Duodenal mucosa (tissue), 2 donors: Measurements from ENCODE around the gene APLP2.

ENCODE experiments used
- H3K27ac ChIP-seq: one replicate; pipeline ENCODE4 v1.7.0; 2013; ENCODE audit warnings: low read depth, low read length
- H3K27me3 ChIP-seq, 2 donors: one replicate each; pipeline ENCODE4 v1.7.0; 2013; ENCODE audit warnings: low read length in 2 of 2, control low read depth in 1 of 2; ENCODE audit not compliant: insufficient read depth in 2 of 2, control insufficient read depth in 1 of 2
- H3K36me3 ChIP-seq, 2 donors: one replicate each; pipeline ENCODE4 v1.7.0; 2013; ENCODE audit warnings: low read length in 2 of 2, control low read depth in 1 of 2; ENCODE audit not compliant: insufficient read depth in 2 of 2, control insufficient read depth in 1 of 2
- H3K4me1 ChIP-seq, 2 donors: one replicate each; pipeline ENCODE4 v1.7.0; 2013; ENCODE audit warnings: low read length in 2 of 2, control low read depth in 1 of 2; ENCODE audit not compliant: insufficient read depth in 2 of 2, control insufficient read depth in 1 of 2
- H3K4me3 ChIP-seq, 2 donors: one replicate each; pipeline ENCODE4 v1.7.0; 2013; ENCODE audit warnings: low read length in 2 of 2, low read depth in 1 of 2
- H3K9ac ChIP-seq, 2 donors: one replicate each; pipeline ENCODE4 v1.7.0; 2013; ENCODE audit warnings: low read length in 2 of 2, low read depth in 1 of 2
- H3K9me3 ChIP-seq, 2 donors: one replicate each; pipeline ENCODE4 v1.7.0; 2013; ENCODE audit warnings: low read length in 2 of 2, control low read depth in 1 of 2; ENCODE audit not compliant: control insufficient read depth in 1 of 2

The APLP2 gene

DNA sequence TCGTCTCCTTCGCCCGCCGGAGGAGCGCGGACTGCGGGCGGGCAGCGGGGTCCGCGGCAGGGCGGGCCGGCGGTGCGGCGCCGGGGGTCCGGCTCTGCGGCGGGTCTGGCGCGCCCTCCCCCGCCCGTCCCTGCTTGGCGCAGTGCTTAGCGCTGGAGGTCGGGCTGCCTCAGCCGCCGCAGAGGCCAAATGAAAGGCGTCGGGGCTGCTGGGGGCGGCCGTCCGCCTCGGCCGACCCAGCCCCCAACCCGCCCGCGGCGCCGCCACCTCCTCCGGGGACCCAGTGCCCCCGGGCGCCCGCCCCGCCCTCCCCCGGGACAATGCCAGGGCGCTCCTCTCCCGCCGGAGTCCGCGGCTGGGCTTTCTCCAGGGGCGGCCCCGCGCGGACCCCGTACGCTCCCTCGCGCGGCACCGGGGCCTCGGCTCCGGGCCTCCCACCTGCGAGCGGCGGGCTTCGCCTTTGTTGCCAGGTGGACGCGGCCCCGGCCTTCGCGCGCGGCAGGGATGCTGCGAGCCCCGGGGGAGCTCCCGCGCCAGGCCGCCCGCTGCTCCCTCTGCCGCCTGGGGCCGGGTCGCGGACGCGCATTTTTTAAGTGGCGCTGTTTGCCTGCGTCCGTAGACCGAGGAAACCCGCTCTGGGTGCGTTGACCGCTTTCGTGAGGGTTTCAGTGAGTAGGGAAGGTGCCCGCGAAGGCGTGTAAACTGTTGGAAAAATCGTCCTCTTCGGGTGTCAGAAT, 583 bp downstream of the APLP2 start:
- H3K4me1 ChIP-seq, result peaks cover 26 to 29% of the 10 kb centered on the region in 2 donors
- H3K27ac ChIP-seq, result peak overlapping the region; percentile 91
- no peaks in the 10 kb centered on the region for H3K36me3 ChIP-seq
- peak overlapping the region; percentile 66 to 84 for H3K9ac ChIP-seq
- no peaks in the 10 kb centered on the region for H3K27me3 ChIP-seq
- H3K9me3 ChIP-seq, result no peaks in the 10 kb centered on the region
- peak overlapping the region; percentile 66 to 82 for H3K4me3 ChIP-seq

- Histone ChIP-seq H3K9ac (peak overlapping the region; percentile 52 to 66), H3K36me3 (no peaks in the 10 kb centered on the region), H3K4me3 (peak overlapping the region; percentile 66 to 82), H3K9me3 (no peaks in the 10 kb centered on the region), H3K27me3 (no peaks in the 10 kb centered on the region), H3K27ac (peak overlapping the region; percentile 91), H3K4me1 (peaks cover 26 to 29% of the 10 kb centered on the region in 2 donors)
These were observed 1.1 kb downstream of the APLP2 start for GRCh38 chr11:130070846-130071200.

GRCh38 chr11:130071211-130071712, 1.6 kb downstream of the APLP2 start:
- H3K9ac ChIP-seq, result peak overlapping the region; percentile 52 to 66
- no peaks in the 10 kb centered on the region for H3K9me3 ChIP-seq
- H3K4me1 ChIP-seq, result peaks cover 26 to 28% of the 10 kb centered on the region in 2 donors
- H3K36me3 ChIP-seq, result no peaks in the 10 kb centered on the region
- no peak overlapping the region for H3K27ac ChIP-seq
- peak overlapping the region; percentile 66 to 82 for H3K4me3 ChIP-seq
- H3K27me3 ChIP-seq, result no peaks in the 10 kb centered on the region

- Histone ChIP-seq H3K27ac (no peak overlapping the region), H3K9ac (no peak overlapping the region), H3K4me3 (no peak overlapping the region), H3K36me3 (no peaks in the 10 kb centered on the region), H3K4me1 (peaks cover 14 to 16% of the 10 kb centered on the region in 2 donors), H3K9me3 (no peaks in the 10 kb centered on the region), H3K27me3 (no peaks in the 10 kb centered on the region)
These were observed 5.0 kb downstream of the APLP2 start for GRCh38 chr11:130074736-130075135.

DNA sequence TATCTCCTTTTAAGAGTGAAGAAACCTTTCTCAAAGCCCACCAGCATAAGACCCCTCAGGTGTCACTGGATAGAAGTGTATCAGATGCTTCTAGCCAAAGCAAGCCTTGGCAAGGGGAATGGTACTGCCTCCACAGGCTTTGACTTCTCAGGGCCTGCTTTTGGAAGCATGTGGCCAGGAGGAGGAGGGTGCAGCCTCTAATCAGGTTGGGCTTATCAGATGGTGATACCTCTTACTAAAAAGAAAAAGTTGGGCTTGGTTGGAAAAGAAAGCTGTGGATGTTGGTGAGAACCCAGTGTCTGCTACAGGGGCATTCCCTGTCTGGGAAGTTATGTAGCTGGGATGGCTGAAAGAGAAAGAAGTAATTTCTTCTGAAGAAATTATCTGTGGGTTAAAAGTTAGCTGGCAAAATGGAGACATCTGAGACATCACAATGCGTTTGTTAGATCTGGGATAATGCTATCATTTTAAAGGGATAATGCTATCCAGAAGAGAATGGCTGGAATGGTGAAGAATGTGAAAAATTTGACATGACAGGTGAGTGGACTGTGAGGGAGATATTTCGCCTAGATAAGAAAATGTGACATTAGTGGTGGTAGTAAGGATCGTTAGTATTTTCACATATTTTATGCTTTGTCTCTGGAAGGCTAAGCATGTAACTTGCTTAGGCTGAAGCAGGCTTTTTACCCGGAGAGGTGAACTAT, 7.2 kb downstream of the APLP2 start:
- no peak overlapping the region for H3K9ac ChIP-seq
- peaks cover 5 to 9% of the 10 kb centered on the region in 2 donors for H3K4me1 ChIP-seq
- H3K4me3 ChIP-seq, result no peak overlapping the region
- H3K9me3 ChIP-seq, result no peaks in the 10 kb centered on the region
- no peaks in the 10 kb centered on the region for H3K27me3 ChIP-seq
- H3K27ac ChIP-seq, result no peak overlapping the region
- no peaks in the 10 kb centered on the region for H3K36me3 ChIP-seq

DNA sequence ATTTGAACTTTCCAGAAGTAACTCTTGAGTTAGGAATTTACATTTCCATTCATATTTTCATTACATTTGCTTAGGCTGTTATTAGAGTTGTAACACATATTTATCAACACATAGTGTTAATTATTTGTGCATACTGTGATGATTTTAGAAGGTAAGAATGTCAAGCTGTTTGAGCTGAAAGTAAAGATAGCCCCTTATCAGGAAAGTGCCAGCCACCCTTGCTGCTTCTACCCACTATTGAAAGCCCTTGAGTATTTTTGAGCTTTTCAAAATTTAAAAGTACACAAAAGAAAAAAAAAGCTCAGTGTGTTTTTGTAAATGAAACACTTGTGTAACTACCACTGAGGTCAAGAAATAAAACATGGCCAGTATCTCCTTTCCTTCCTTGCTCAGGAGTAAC, 8.0 kb downstream of the APLP2 start:
- H3K4me3 ChIP-seq, result no peak overlapping the region
- no peaks in the 10 kb centered on the region for H3K9me3 ChIP-seq
- H3K36me3 ChIP-seq, result peaks cover 0 to 4% of the 10 kb centered on the region in 2 donors
- no peaks in the 10 kb centered on the region for H3K27me3 ChIP-seq
- H3K4me1 ChIP-seq, result peaks cover 0 to 1% of the 10 kb centered on the region in 2 donors
- H3K27ac ChIP-seq, result no peak overlapping the region
- H3K9ac ChIP-seq, result no peak overlapping the region

DNA sequence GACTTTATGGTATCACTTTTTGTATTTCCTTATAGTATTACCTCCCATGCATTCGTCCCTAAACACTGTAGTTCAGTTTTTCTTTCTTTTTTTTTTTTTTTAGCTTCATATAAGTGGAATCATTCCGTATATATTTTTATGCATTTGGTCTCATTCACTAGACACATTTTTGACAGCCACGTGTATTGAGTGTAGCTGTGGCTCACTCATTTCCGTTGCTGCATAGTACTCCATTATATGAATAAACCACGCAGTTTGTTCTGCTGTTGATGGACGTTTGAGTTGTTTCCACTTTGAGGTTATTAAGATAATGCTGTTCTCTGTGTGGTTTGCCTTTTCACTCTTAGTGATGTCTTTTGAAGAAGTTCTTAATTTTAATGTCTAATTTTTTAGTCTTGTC, 8.4 kb downstream of the APLP2 start:
- no peak overlapping the region for H3K4me3 ChIP-seq

DNA sequence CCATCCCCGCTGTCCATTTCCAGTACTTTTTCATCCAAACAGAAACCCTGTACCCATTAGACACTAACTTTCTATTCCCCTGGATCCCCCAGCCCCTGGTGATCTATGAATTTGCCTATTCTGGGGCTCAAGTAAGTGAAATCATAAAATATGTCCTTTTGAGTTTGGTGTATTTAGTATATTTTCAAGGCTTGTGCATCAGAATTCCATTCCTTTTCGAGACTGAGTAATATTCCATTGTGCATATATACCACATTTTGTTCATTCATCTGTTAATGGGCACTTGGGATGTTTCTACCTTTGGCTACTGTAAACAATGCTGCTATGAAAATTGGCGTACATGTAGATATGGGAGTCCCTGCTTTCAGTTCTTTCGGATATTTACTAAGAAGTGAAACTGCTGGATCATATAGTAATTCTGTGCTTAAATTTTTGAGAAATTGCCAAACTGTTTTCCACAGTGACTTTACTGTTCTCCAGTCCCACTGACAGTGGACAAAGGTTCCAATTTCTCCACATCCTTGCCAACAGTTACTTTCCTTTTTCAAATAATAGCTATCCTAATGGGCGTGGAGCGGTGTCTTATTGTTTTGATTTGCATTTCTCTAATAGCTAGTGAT, 16.1 kb downstream of the APLP2 start:
- Histone ChIP-seq H3K9ac (no peak overlapping the region), H3K36me3 (peaks cover 0 to 4% of the 10 kb centered on the region in 2 donors), H3K9me3 (no peaks in the 10 kb centered on the region), H3K27me3 (no peaks in the 10 kb centered on the region), H3K27ac (no peak overlapping the region), H3K4me3 (no peak overlapping the region), H3K4me1 (peaks cover 7 to 10% of the 10 kb centered on the region in 2 donors)

More for the DNA sequence above, 8.4 kb downstream of the APLP2 start:
- H3K9ac ChIP-seq, result no peak overlapping the region
- H3K4me1 ChIP-seq, result no peaks in the 10 kb centered on the region
- H3K36me3 ChIP-seq, result peaks cover 0 to 4% of the 10 kb centered on the region in 2 donors
- H3K27ac ChIP-seq, result no peak overlapping the region
- H3K9me3 ChIP-seq, result no peaks in the 10 kb centered on the region
- H3K27me3 ChIP-seq, result no peaks in the 10 kb centered on the region

DNA sequence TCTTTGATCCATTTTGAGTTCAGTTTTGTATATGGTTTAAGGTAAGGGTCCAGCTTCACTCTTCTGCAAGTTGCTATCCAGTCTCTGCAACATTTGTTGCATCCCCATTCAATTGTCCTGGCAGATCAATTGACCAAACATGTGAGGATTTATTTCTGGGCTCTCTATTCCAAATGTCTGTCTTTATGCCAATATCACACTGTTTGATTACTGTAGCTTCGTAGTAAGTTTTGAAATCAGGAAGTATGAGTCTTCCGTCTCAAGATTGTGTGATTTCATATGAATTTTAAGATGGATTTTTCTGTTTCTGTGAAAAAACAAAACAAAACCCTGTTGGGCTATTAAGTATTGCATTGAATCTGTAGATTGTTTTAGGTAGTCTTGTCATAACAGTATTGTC, 17.0 kb downstream of the APLP2 start:
- H3K27me3 ChIP-seq, result no peaks in the 10 kb centered on the region
- H3K9me3 ChIP-seq, result no peaks in the 10 kb centered on the region
- H3K4me1 ChIP-seq, result peaks cover 7 to 10% of the 10 kb centered on the region in 2 donors
- H3K27ac ChIP-seq, result no peak overlapping the region
- no peak overlapping the region for H3K9ac ChIP-seq
- peaks cover 0 to 4% of the 10 kb centered on the region in 2 donors for H3K36me3 ChIP-seq
- H3K4me3 ChIP-seq, result no peak overlapping the region
